K562 (cell line): ENCODE results near the gene PHF12. TPM values are rescaled to one million over a fixed set of nuclear protein-coding genes. Genes with fewer than 3 reads are reported as not detected.

Source experiments
- HINFP ChIP-seq: fragments of 450-650 bp; conservative IDR thresholded peaks from 2 replicates; pipeline ENCODE4 v1.6.1; 2016; ENCODE audit warnings: missing genetic modification characterization, low read depth, mild to moderate bottlenecking, control low read depth, missing compliant biosample characterization
- KAT2B ChIP-seq: IDR thresholded peaks from one replicate; pipeline ENCODE4 v1.6.1; 2012; ENCODE audit warnings: low read depth, mild to moderate bottlenecking, control low read depth, inconsistent platforms, low read length, moderate library complexity
- KDM1A ChIP-seq, 2 experiments: fragments of 450-650 bp; IDR thresholded peaks; 2 replicates each; pipeline ENCODE4 v1.6.1; 2016; ENCODE audit warnings: mild to moderate bottlenecking in 2 of 2
- NR2C2 ChIP-seq, 2 experiments: fragments of 200-800 bp in 1 of 2; sonication (Bioruptor generic) in 1 of 2; sonication (generic) in 1 of 2; formaldehyde crosslinking in 1 of 2; IDR thresholded peaks; 2 replicates each; pipeline versions ENCODE4 v1.6.1 to v1.8.0; 2016 to 2022; ENCODE audit warnings: mild to moderate bottlenecking in 1 of 2, missing compliant biosample characterization in 1 of 2, missing genetic modification characterization in 1 of 2, missing genetic modification reagents in 1 of 2
- TAF1 ChIP-seq: IDR thresholded peaks from 2 replicates; pipeline ENCODE4 v1.6.1; 2011; ENCODE audit warnings: mild to moderate bottlenecking, low read length, moderate library complexity; ENCODE audit not compliant: insufficient read depth, control insufficient read depth, severe bottlenecking; ENCODE audit errors: extremely low read depth
- ZBTB40 ChIP-seq, 2 experiments: fragments of 450-650 bp in 1 of 2; sonication (generic) in 1 of 2; formaldehyde crosslinking in 1 of 2; IDR thresholded peaks; 2 replicates each; pipeline versions ENCODE4 v1.7.1 to v1.9.0; 2016 to 2022; ENCODE audit warnings: inconsistent platforms in 1 of 2, mild to moderate bottlenecking in 1 of 2, missing genetic modification reagents in 1 of 2
- ZFP91 ChIP-seq: sonication (generic); formaldehyde crosslinking; IDR thresholded peaks from 2 replicates; pipeline ENCODE4 v1.8.0; 2022; ENCODE audit warnings: mild to moderate bottlenecking, missing genetic modification reagents
- ZNF143 ChIP-seq: sonication (generic); formaldehyde crosslinking; IDR thresholded peaks from 2 replicates; pipeline ENCODE4 v1.9.0; 2022; ENCODE audit warnings: mild to moderate bottlenecking, missing genetic modification reagents
- polyA plus RNA-seq, 8 experiments: library from polyadenylated mRNA; depleted of rRNA in 4 of 8; stranded (reverse) in 5 of 8; unstranded in 3 of 8; fragments of >200 nt; fragmentation: Nextera tagmentation in 2 of 8; fragmentation: Illumina TruSeq in 1 of 8; extraction: Ambion mirVana in 2 of 8; extraction: Trizol in 1 of 8; gene quantifications; 2 replicates each; pipeline versions ENCODE4 v1.2.1 to v1.2.3, GENCODE V29; 2011 to 2014; ENCODE audit warnings: inconsistent platforms in 1 of 8, missing spikeins in 1 of 8
- total RNA-seq, 7 experiments: library from RNA; depleted of rRNA in 6 of 7; stranded (reverse); fragments of >200 nt in 6 of 7; fragmentation: Illumina TruSeq in 2 of 7; extraction: Trizol in 2 of 7; gene quantifications; 2 replicates each; pipeline versions ENCODE4 v1.2.1 to v1.2.3, GENCODE V29; 2011 to 2021; ENCODE audit warnings: low replicate concordance in 1 of 7
- TF ChIP-seq, protein P1 (sequence below), 2 experiments: IDR thresholded peaks; 2 replicates each; pipeline ENCODE4 v1.6.1; 2011; ENCODE audit warnings: borderline replicate concordance in 1 of 2, control low read depth in 1 of 2, low read depth in 1 of 2, low read length in 1 of 2, mild to moderate bottlenecking in 1 of 2, mixed read lengths in 1 of 2, moderate library complexity in 1 of 2; ENCODE audit not compliant: insufficient read depth in 1 of 2, insufficient read length in 1 of 2, poor library complexity in 1 of 2, severe bottlenecking in 1 of 2; ENCODE audit errors: extremely low read depth in 1 of 2

PHF12 gene
- total and polyA plus RNA-seq, 9 of the 15 experiments (the other 6 are each of a cell fraction or from before 2014, with no cell fraction given): 0.82 to 31.3 (median 13.5) TPM

DNA sequence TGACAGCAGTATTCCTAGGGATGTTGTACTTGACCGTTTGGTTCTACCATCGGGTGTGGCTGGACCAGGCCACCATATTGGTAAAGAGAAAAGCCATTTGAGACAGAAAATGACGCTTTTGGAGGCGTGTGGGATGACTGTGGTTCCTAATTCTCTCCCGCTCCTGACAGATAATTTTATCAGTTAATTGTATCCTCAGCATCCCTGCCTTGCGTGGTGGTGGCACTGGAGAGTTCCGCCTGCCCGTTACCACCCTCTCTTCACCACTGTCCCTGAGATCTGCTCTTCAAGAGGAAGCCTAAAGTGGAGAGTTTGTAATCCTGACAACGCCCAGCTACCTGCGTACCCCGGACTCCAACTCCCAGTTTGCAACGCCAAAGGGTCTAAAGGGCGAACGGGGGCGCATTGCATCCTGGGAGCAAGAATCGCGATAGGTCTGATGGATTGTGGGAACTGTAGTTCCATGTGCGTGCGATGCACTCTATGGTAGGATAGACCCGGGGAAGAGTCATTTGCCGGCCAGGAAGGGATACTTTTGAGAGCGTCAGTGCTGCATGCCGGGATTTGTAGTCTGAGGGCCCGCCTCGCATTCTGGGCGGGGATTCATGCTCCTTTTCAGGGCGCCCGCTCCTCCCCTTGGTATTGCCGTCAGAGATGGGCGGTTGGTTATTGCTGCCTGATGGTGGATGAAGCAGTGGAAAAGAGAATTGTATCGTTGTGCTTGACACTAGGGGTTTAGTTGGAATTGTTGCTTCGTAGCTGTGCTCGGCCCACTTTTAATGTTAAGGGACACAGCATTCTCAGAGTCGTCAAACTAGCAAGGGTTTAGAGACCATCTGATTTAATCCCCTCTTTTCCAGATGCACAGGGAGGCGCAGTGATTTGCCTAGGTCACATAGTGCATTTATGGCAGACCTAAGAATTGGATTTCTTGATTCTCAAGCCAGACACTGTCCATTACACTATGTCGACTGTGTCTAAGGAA is 965 bp upstream of the PHF12 start (continued):
- TF ChIP-seq ZNF143 (CRISPR knock-in tag) (peak; percentile 98), KAT2B (no peak), ZFP91 (CRISPR knock-in tag) (no peak), TAF1 (peak; percentile 14), ZBTB40 (IDR thresholded peaks at IDR 0.05) (peak; percentile 92), ZBTB40 (CRISPR knock-in tag; IDR thresholded peaks at IDR 0.05) (no peak), NR2C2 (CRISPR knock-in tag; IDR thresholded peaks at IDR 0.05) (peak; percentile 99), NR2C2 (tag; IDR thresholded peaks at IDR 0.05) (peak; percentile 100), KDM1A (IDR thresholded peaks at IDR 0.05) (peak in 1 of 2 experiments; percentile 41; a peak in 2 of 4 replicates), HINFP (tag) (no peak)
- TF ChIP-seq, protein P1, sequence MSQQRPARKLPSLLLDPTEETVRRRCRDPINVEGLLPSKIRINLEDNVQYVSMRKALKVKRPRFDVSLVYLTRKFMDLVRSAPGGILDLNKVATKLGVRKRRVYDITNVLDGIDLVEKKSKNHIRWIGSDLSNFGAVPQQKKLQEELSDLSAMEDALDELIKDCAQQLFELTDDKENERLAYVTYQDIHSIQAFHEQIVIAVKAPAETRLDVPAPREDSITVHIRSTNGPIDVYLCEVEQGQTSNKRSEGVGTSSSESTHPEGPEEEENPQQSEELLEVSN (IDR thresholded peaks at IDR 0.05; ENCODE audit: borderline replicate concordance in 1 of 2, extremely low read depth in 1 of 2, insufficient read depth in 1 of 2, insufficient read length in 1 of 2, low read depth in 1 of 2, low read length in 1 of 2, poor library complexity in 1 of 2, severe bottlenecking in 1 of 2): no peak
